Measurements from ENCODE around the gene FBXL2. TPM values are rescaled to one million over a fixed set of nuclear protein-coding genes. Genes with fewer than 3 reads are reported as not detected.
"Not testable (repeated sequence)": the region's sequence is repeated elsewhere in the genome, so short reads cannot be mapped to it uniquely, and the experiment has no call there.

Gene FBXL2
- total and polyA plus RNA-seq, 4 donors: 34.1 to 50.6 (median 47.7) TPM

GRCh38 chr3:33392703-33393125 is 115.5 kb downstream of the FBXL2 start:
- peaks cover 22% of the 10 kb centered on the region for H3K36me3 ChIP-seq (ENCODE audit: control insufficient read depth, insufficient read depth, low read length)
- no peaks in the 10 kb centered on the region for H3K4me1 ChIP-seq (ENCODE audit: control insufficient read depth, insufficient read depth, low read length)
- 70% methylated on average over 2 of the region's 4 CpGs for WGBS (ENCODE audit: insufficient coverage)
- no peaks in the 10 kb centered on the region for H3K27me3 ChIP-seq (ENCODE audit: control insufficient read depth, insufficient read depth, low read length)
- H3K4me3 ChIP-seq (ENCODE audit: low read depth, low read length): no peak overlapping the region
- no peak overlapping the region for H3K27ac ChIP-seq (ENCODE audit: low read depth, low read length)
- no peaks in the 10 kb centered on the region for H3K9me3 ChIP-seq (ENCODE audit: control insufficient read depth, insufficient read depth, low read length)
- no peak for DNase-seq (ENCODE audit: low read depth in 4 of 6, low spot score in 6 of 6)

GRCh38 chr3:33394403-33395054 is 117.3 kb downstream of the FBXL2 start:
- no peaks in the 10 kb centered on the region for H3K4me1 ChIP-seq (ENCODE audit: control insufficient read depth, insufficient read depth, low read length)
- DNase-seq (ENCODE audit: low read depth in 4 of 6, low spot score in 6 of 6): no peak
- no peaks in the 10 kb centered on the region for H3K27me3 ChIP-seq (ENCODE audit: control insufficient read depth, insufficient read depth, low read length)
- H3K4me3 ChIP-seq (ENCODE audit: low read depth, low read length): no peak overlapping the region
- no peaks in the 10 kb centered on the region for H3K9me3 ChIP-seq (ENCODE audit: control insufficient read depth, insufficient read depth, low read length)
- whole genome bisulfite sequencing (ENCODE audit: insufficient coverage): no CpG with 5 or more reads among the region's 1 CpG
- H3K27ac ChIP-seq (ENCODE audit: low read depth, low read length): no peak overlapping the region
- peaks cover 33% of the 10 kb centered on the region for H3K36me3 ChIP-seq (ENCODE audit: control insufficient read depth, insufficient read depth, low read length)

GRCh38 chr3:33395900-33396299 is 118.7 kb downstream of the FBXL2 start:
- Histone ChIP-seq H3K36me3 (ENCODE audit: control insufficient read depth, insufficient read depth, low read length) (peaks cover 29% of the 10 kb centered on the region), H3K9me3 (ENCODE audit: control insufficient read depth, insufficient read depth, low read length) (no peaks in the 10 kb centered on the region), H3K4me1 (ENCODE audit: control insufficient read depth, insufficient read depth, low read length) (no peaks in the 10 kb centered on the region), H3K4me3 (ENCODE audit: low read depth, low read length) (no peak overlapping the region), H3K27ac (ENCODE audit: low read depth, low read length) (no peak overlapping the region), H3K27me3 (ENCODE audit: control insufficient read depth, insufficient read depth, low read length) (no peaks in the 10 kb centered on the region)
- 79% methylated on average over 5 of the region's 7 CpGs for WGBS (ENCODE audit: insufficient coverage)
- DNase-seq (ENCODE audit: low read depth in 4 of 6, low spot score in 6 of 6): no peak

GRCh38 chr3:33398410-33398809 is 121.2 kb downstream of the FBXL2 start:
- 100% methylated on average over 5 of the region's 5 CpGs for WGBS (ENCODE audit: insufficient coverage)
- Histone ChIP-seq H3K36me3 (ENCODE audit: control insufficient read depth, insufficient read depth, low read length) (peaks cover 34% of the 10 kb centered on the region), H3K9me3 (ENCODE audit: control insufficient read depth, insufficient read depth, low read length) (no peaks in the 10 kb centered on the region), H3K27ac (ENCODE audit: low read depth, low read length) (no peak overlapping the region), H3K4me1 (ENCODE audit: control insufficient read depth, insufficient read depth, low read length) (no peaks in the 10 kb centered on the region), H3K4me3 (ENCODE audit: low read depth, low read length) (no peak overlapping the region), H3K27me3 (ENCODE audit: control insufficient read depth, insufficient read depth, low read length) (no peaks in the 10 kb centered on the region)
- no peak for DNase-seq (ENCODE audit: low read depth in 4 of 6, low spot score in 6 of 6)

GRCh38 chr3:33401781-33402180 is 124.5 kb downstream of the FBXL2 start:
- WGBS (ENCODE audit: insufficient coverage): 92% methylated on average over 2 of the region's 2 CpGs
- Histone ChIP-seq H3K9me3 (ENCODE audit: control insufficient read depth, insufficient read depth, low read length) (no peaks in the 10 kb centered on the region), H3K36me3 (ENCODE audit: control insufficient read depth, insufficient read depth, low read length) (peaks cover 30% of the 10 kb centered on the region), H3K27ac (ENCODE audit: low read depth, low read length) (no peak overlapping the region), H3K4me1 (ENCODE audit: control insufficient read depth, insufficient read depth, low read length) (no peaks in the 10 kb centered on the region), H3K4me3 (ENCODE audit: low read depth, low read length) (no peak overlapping the region), H3K27me3 (ENCODE audit: control insufficient read depth, insufficient read depth, low read length) (no peaks in the 10 kb centered on the region)
- no peak for DNase-seq (ENCODE audit: low read depth in 4 of 6, low spot score in 6 of 6)

- 93% methylated on average over 1 of the region's 3 CpGs for WGBS (ENCODE audit: insufficient coverage)
These were observed 125.7 kb downstream of the FBXL2 start for GRCh38 chr3:33402936-33403335.

GRCh38 chr3:33403756-33404155 is 126.5 kb downstream of the FBXL2 start:
- Histone ChIP-seq H3K4me3 (ENCODE audit: low read depth, low read length) (no peak overlapping the region), H3K4me1 (ENCODE audit: control insufficient read depth, insufficient read depth, low read length) (no peaks in the 10 kb centered on the region), H3K36me3 (ENCODE audit: control insufficient read depth, insufficient read depth, low read length) (peaks cover 27% of the 10 kb centered on the region), H3K27ac (ENCODE audit: low read depth, low read length) (no peak overlapping the region), H3K9me3 (ENCODE audit: control insufficient read depth, insufficient read depth, low read length) (no peaks in the 10 kb centered on the region), H3K27me3 (ENCODE audit: control insufficient read depth, insufficient read depth, low read length) (no peaks in the 10 kb centered on the region)
- no peak for DNase-seq (ENCODE audit: low read depth in 4 of 6, low spot score in 6 of 6)
- 93% methylated on average over 2 of the region's 6 CpGs for WGBS (ENCODE audit: insufficient coverage)

More at GRCh38 chr3:33402936-33403335, 125.7 kb downstream of the FBXL2 start:
- H3K4me1 ChIP-seq (ENCODE audit: control insufficient read depth, insufficient read depth, low read length): no peaks in the 10 kb centered on the region
- no peaks in the 10 kb centered on the region for H3K27me3 ChIP-seq (ENCODE audit: control insufficient read depth, insufficient read depth, low read length)
- no peak overlapping the region for H3K4me3 ChIP-seq (ENCODE audit: low read depth, low read length)
- no peak overlapping the region for H3K27ac ChIP-seq (ENCODE audit: low read depth, low read length)
- peaks cover 26% of the 10 kb centered on the region for H3K36me3 ChIP-seq (ENCODE audit: control insufficient read depth, insufficient read depth, low read length)
- no peak for DNase-seq (ENCODE audit: low read depth in 4 of 6, low spot score in 6 of 6)
- H3K9me3 ChIP-seq (ENCODE audit: control insufficient read depth, insufficient read depth, low read length): no peaks in the 10 kb centered on the region

- peaks cover 19% of the 10 kb centered on the region for H3K36me3 ChIP-seq (ENCODE audit: control insufficient read depth, insufficient read depth, low read length)
- not testable (repeated sequence) for H3K9me3 ChIP-seq (ENCODE audit: control insufficient read depth, insufficient read depth, low read length); H3K27me3 ChIP-seq (ENCODE audit: control insufficient read depth, insufficient read depth, low read length); H3K27ac ChIP-seq (ENCODE audit: low read depth, low read length); DNase-seq (ENCODE audit: low read depth in 4 of 6, low spot score in 6 of 6); H3K4me3 ChIP-seq (ENCODE audit: low read depth, low read length); H3K4me1 ChIP-seq (ENCODE audit: control insufficient read depth, insufficient read depth, low read length)
- WGBS (ENCODE audit: insufficient coverage): 100% methylated on average over 1 of the region's 3 CpGs
These were observed 133.6 kb downstream of the FBXL2 start for GRCh38 chr3:33410816-33411215.

- Histone ChIP-seq H3K27me3 (ENCODE audit: control insufficient read depth, insufficient read depth, low read length) (no peaks in the 10 kb centered on the region), H3K36me3 (ENCODE audit: control insufficient read depth, insufficient read depth, low read length) (peaks cover 19% of the 10 kb centered on the region), H3K27ac (ENCODE audit: low read depth, low read length) (no peak overlapping the region), H3K4me1 (ENCODE audit: control insufficient read depth, insufficient read depth, low read length) (no peaks in the 10 kb centered on the region), H3K9me3 (ENCODE audit: control insufficient read depth, insufficient read depth, low read length) (no peaks in the 10 kb centered on the region), H3K4me3 (ENCODE audit: low read depth, low read length) (no peak overlapping the region)
- no peak for DNase-seq (ENCODE audit: low read depth in 4 of 6, low spot score in 6 of 6)
- 100% methylated on average over 1 of the region's 3 CpGs for WGBS (ENCODE audit: insufficient coverage)
These were observed 139.9 kb downstream of the FBXL2 start for GRCh38 chr3:33417066-33417673.

- no peak for DNase-seq (ENCODE audit: low read depth in 4 of 6, low spot score in 6 of 6)
- peaks cover 25% of the 10 kb centered on the region for H3K36me3 ChIP-seq (ENCODE audit: control insufficient read depth, insufficient read depth, low read length)
- H3K4me3 ChIP-seq (ENCODE audit: low read depth, low read length): no peak overlapping the region
- H3K4me1 ChIP-seq (ENCODE audit: control insufficient read depth, insufficient read depth, low read length): no peaks in the 10 kb centered on the region
- H3K27me3 ChIP-seq (ENCODE audit: control insufficient read depth, insufficient read depth, low read length): no peaks in the 10 kb centered on the region
- WGBS (ENCODE audit: insufficient coverage): no CpG with 5 or more reads among the region's 1 CpG
- no peaks in the 10 kb centered on the region for H3K9me3 ChIP-seq (ENCODE audit: control insufficient read depth, insufficient read depth, low read length)
- no peak overlapping the region for H3K27ac ChIP-seq (ENCODE audit: low read depth, low read length)
These were observed 142.7 kb downstream of the FBXL2 start for GRCh38 chr3:33419948-33420347.
